Measurements from ENCODE around the gene METRNL.

DNA sequence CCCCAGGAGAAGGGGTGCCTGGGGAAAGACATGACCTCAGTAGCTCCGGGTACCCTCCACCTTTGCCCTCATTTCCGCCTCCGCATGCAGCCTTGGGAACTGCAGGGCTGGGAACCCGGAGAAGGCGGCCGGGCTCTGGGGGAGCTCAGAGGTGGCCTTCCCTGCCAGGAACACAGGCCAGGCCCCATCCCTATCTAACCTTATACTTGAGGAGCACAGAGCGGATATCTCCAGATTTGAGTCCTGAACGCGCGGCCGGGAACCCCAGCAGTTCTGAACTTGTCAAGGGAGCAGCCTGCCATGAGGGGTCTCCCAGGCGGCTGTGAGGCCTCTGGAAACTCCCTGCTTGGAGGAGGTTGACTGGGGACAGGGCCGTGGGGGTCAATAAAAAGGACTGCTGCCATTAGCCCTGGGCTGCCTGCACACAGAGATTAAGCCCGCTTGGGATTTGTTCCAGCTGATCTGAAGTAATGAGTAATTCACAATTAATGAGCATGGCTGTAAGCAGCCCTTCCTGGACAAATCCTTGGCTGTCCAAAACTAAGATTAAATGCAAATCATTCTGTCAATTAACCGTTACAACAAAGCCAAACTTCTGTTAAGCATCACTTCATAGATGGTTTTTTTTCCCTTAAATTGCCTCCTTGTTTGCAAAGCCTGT lies 26.3 kb upstream of the METRNL start:
- TF ChIP-seq, protein P1, sequence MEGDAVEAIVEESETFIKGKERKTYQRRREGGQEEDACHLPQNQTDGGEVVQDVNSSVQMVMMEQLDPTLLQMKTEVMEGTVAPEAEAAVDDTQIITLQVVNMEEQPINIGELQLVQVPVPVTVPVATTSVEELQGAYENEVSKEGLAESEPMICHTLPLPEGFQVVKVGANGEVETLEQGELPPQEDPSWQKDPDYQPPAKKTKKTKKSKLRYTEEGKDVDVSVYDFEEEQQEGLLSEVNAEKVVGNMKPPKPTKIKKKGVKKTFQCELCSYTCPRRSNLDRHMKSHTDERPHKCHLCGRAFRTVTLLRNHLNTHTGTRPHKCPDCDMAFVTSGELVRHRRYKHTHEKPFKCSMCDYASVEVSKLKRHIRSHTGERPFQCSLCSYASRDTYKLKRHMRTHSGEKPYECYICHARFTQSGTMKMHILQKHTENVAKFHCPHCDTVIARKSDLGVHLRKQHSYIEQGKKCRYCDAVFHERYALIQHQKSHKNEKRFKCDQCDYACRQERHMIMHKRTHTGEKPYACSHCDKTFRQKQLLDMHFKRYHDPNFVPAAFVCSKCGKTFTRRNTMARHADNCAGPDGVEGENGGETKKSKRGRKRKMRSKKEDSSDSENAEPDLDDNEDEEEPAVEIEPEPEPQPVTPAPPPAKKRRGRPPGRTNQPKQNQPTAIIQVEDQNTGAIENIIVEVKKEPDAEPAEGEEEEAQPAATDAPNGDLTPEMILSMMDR (conservative IDR thresholded peaks at IDR 0.05; ENCODE audit: low read length) = no peak
- no peak for TF ChIP-seq EZH2phosphoT487 (IDR thresholded peaks at IDR 0.05; ENCODE audit: borderline replicate concordance, low read depth, low read length)

Measured in OCI-LY7 (cell line).